Panc1 (cell line): ENCODE results near the gene NGF. TPM values are rescaled to one million over a fixed set of nuclear protein-coding genes. Genes with fewer than 3 reads are reported as not detected.

Experiments
- ATAC-seq: fragments of 200-7000 bp; cut with Tn5 transposase; 2 replicates; pipeline ENCODE4 v1.9.1; 2020; ENCODE audit warnings: mild to moderate bottlenecking, moderate library complexity
- BruUV-seq: library from RNA; stranded (reverse); fragments of 400-500 nt; replicated peaks from 2 replicates; lab custom pipeline; 2021; lab: Mats Ljungman, UMichigan
- CTCF ChIA-PET: fragments of 300-600 bp; sonication (Branson Sonifier 250); formaldehyde crosslinking; loops from one replicate; lab custom pipeline; 2022; ENCODE audit warnings: antibody characterized with exemption; lab: Charles Lee
- POLR2A ChIA-PET: fragments of 300-600 bp; sonication (Branson Sonifier 250); formaldehyde crosslinking; loops from one replicate; lab custom pipeline; 2022; ENCODE audit warnings: antibody characterized with exemption; lab: Charles Lee
- DNase-seq: peaks from one replicate; pipeline ENCODE4 v3.0.0-alpha.2; 2010; ENCODE audit warnings: low read depth, low spot score
- H3K27ac ChIP-seq: 2 replicates; pipeline ENCODE4 v1.5.1; 2011; ENCODE audit warnings: mild to moderate bottlenecking, low read length, inconsistent platforms
- H3K27me3 ChIP-seq: fragments of 200-500 bp; sonication (Bioruptor generic); 2 replicates; pipeline ENCODE4 v1.6.0; 2014; ENCODE audit warnings: low read length, inconsistent platforms; ENCODE audit not compliant: control insufficient read depth, insufficient read depth
- H3K36me3 ChIP-seq: fragments of 200-500 bp; sonication (Bioruptor generic); 2 replicates; pipeline ENCODE4 v1.5.1; 2014; ENCODE audit warnings: inconsistent platforms, mild to moderate bottlenecking, low read length, moderate library complexity; ENCODE audit not compliant: control insufficient read depth, insufficient read depth
- H3K4me1 ChIP-seq: 2 replicates; pipeline ENCODE4 v1.5.1; 2011; ENCODE audit warnings: inconsistent platforms, mild to moderate bottlenecking, low read length, moderate library complexity; ENCODE audit not compliant: control insufficient read depth, insufficient read depth
- H3K4me3 ChIP-seq, 2 experiments: 2 replicates each; pipeline ENCODE4 v1.5.1; 2011 to 2012; ENCODE audit warnings: low read depth in 2 of 2, low read length in 2 of 2, mild to moderate bottlenecking in 2 of 2, inconsistent platforms in 1 of 2, moderate library complexity in 1 of 2
- H3K9me3 ChIP-seq: fragments of 200-500 bp; sonication (Bioruptor generic); 2 replicates; pipeline ENCODE4 v1.5.1; 2014; ENCODE audit warnings: low read depth, mild to moderate bottlenecking, inconsistent platforms, low read length, moderate library complexity; ENCODE audit not compliant: control insufficient read depth, insufficient read depth
- CTCF ChIP-seq: fragments of 450-650 bp; IDR thresholded peaks from 2 replicates; pipeline ENCODE4 v1.5.1; 2017; ENCODE audit warnings: mild to moderate bottlenecking
- POLR2AphosphoS5 ChIP-seq: IDR thresholded peaks from 2 replicates; pipeline ENCODE4 v1.6.1; 2012; ENCODE audit warnings: mild to moderate bottlenecking, low read depth, low read length, moderate library complexity
- REST ChIP-seq, 2 experiments: IDR thresholded peaks; 2 replicates each; pipeline ENCODE4 v1.6.1; 2011 to 2012; ENCODE audit warnings: low read depth in 2 of 2, control low read depth in 1 of 2, low read length in 1 of 2, mild to moderate bottlenecking in 1 of 2, moderate library complexity in 1 of 2; ENCODE audit not compliant: insufficient read depth in 1 of 2
- SIN3A ChIP-seq: IDR thresholded peaks from 2 replicates; pipeline ENCODE4 v1.6.1; 2012; ENCODE audit warnings: low read depth, mild to moderate bottlenecking, low read length, moderate library complexity, borderline replicate concordance; ENCODE audit not compliant: insufficient read depth
- TCF7L2 ChIP-seq: IDR thresholded peaks from 2 replicates; pipeline ENCODE4 v1.6.1; 2011; ENCODE audit warnings: mild to moderate bottlenecking, low read depth, low read length, inconsistent platforms
- in situ Hi-C: cut with HindIII; loops from 2 replicates; pipeline ENCODE4 v1.10.0; 2016; ENCODE audit warnings: low sequenced_read_pairs, low pct_unique_long_range_greater_than_20kb
- intact Hi-C: fragments of 100-400 bp; cut with micrococcal nuclease; formaldehyde crosslinking; loops from one replicate; pipeline ENCODE4 v1.10.0; 2022; ENCODE audit not compliant: unreplicated experiment
- total RNA-seq: library from RNA; stranded (reverse); gene quantifications from one replicate; pipeline ENCODE4 v1.2.1, GENCODE V29; 2021; ENCODE audit not compliant: unreplicated experiment

The NGF gene
- total RNA-seq, 1 experiment from 2014 or later: not detected

GRCh38 chr1:115277276-115277675, 60.8 kb downstream of the NGF start:
- H3K27ac ChIP-seq: no peak overlapping the region
- POLR2A ChIA-PET: no interaction called here
- H3K9me3 ChIP-seq: no peaks in the 10 kb centered on the region
- in situ Hi-C loops (no loop called here), intact Hi-C loops (no loop called here)
- no peaks in the 10 kb centered on the region for H3K36me3 ChIP-seq
- H3K4me3 ChIP-seq: no peak overlapping the region
- ATAC-seq: no peak
- no peak for DNase-seq
- no peaks in the 10 kb centered on the region for H3K4me1 ChIP-seq
- TF ChIP-seq CTCF (no peak), TCF7L2 (no peak), REST (IDR thresholded peaks at IDR 0.05; ENCODE audit: insufficient read depth in 1 of 2, low read depth in 2 of 2, low read length in 1 of 2) (no peak), SIN3A (no peak), POLR2AphosphoS5 (no peak)
- CTCF ChIA-PET: no interaction called here
- BruUV-seq: no TSS peak
- no peaks in the 10 kb centered on the region for H3K27me3 ChIP-seq

- DNase-seq: peak; percentile 4
- no peak for ATAC-seq
- no peak overlapping the region for H3K4me3 ChIP-seq
- H3K27me3 ChIP-seq: no peaks in the 10 kb centered on the region
- TF ChIP-seq SIN3A (no peak), CTCF (peak; percentile 29; the same call in 1 of the 2 replicates)
- in situ Hi-C loops: no loop called here
- H3K27ac ChIP-seq: no peak overlapping the region
- intact Hi-C loops: no loop called here
- no TSS peak for BruUV-seq
- H3K4me1 ChIP-seq: no peaks in the 10 kb centered on the region
- no peaks in the 10 kb centered on the region for H3K9me3 ChIP-seq
- no peaks in the 10 kb centered on the region for H3K36me3 ChIP-seq
- ChIA-PET POLR2A (no interaction called here), CTCF (interaction anchor here (0.6 kb wide), 1 partner anchor 315 kb away, joined by 3 read pairs; no protein-coding TSS in a partner anchor)
These were observed 62.8 kb downstream of the NGF start for GRCh38 chr1:115275216-115275615.
